GM12878 (cell line): ENCODE results near the gene AQP3. TPM values are rescaled to one million over a fixed set of nuclear protein-coding genes. Genes with fewer than 3 reads are reported as not detected.
A peak's percentile ranks its signal among the peaks of the same experiment; 100 is the strongest.

Experiments
- BCL3 ChIP-seq: IDR thresholded peaks from 2 replicates; pipeline ENCODE4 v1.6.1; 2011; ENCODE audit warnings: borderline replicate concordance, low read depth, mild to moderate bottlenecking, moderate library complexity, low read length; ENCODE audit not compliant: insufficient read depth, poor library complexity, severe bottlenecking
- EED ChIP-seq: sonication (generic); IDR thresholded peaks from 2 replicates; pipeline ENCODE4 v1.6.1; 2016; ENCODE audit warnings: antibody characterized with exemption, low read depth
- EP300 ChIP-seq, 2 experiments: fragments of 150-350 bp in 1 of 2; IDR thresholded peaks; 2 replicates each; pipeline ENCODE4 v1.6.1; 2011 to 2012; ENCODE audit warnings: low read depth in 2 of 2, low read length in 2 of 2, borderline replicate concordance in 1 of 2, improper control_type of control experiment in 1 of 2, inconsistent platforms in 1 of 2; ENCODE audit not compliant: control insufficient read depth in 1 of 2
- ESRRA ChIP-seq: IDR thresholded peaks from 2 replicates; pipeline ENCODE4 v1.6.1; 2012; ENCODE audit warnings: mild to moderate bottlenecking, low read length, improper control_type of control experiment
- EZH2 ChIP-seq: IDR thresholded peaks from 2 replicates; pipeline ENCODE4 v1.6.1; 2012; ENCODE audit warnings: low read depth, mild to moderate bottlenecking, control low read depth, inconsistent platforms, low read length, borderline replicate concordance; ENCODE audit not compliant: control insufficient read depth
- HCFC1 ChIP-seq: fragments of 150-350 bp; IDR thresholded peaks from 2 replicates; pipeline ENCODE4 v1.6.1; 2014; ENCODE audit warnings: low read length
- IRF5 ChIP-seq: fragments of 450-650 bp; IDR thresholded peaks from 2 replicates; pipeline ENCODE4 v1.6.1; 2017; ENCODE audit warnings: borderline replicate concordance
- MAX ChIP-seq: IDR thresholded peaks from 2 replicates; pipeline ENCODE4 v1.6.1; 2012; ENCODE audit warnings: low read depth, low read length, improper control_type of control experiment
- MTA2 ChIP-seq: fragments of 450-650 bp; IDR thresholded peaks from 2 replicates; pipeline ENCODE4 v1.6.1; 2016; ENCODE audit warnings: low read depth, mild to moderate bottlenecking, moderate library complexity
- PML ChIP-seq: IDR thresholded peaks from 2 replicates; pipeline ENCODE4 v1.6.1; 2012; ENCODE audit warnings: low read length, inconsistent platforms
- POLR2A ChIP-seq: IDR thresholded peaks from 2 replicates; pipeline ENCODE4 v1.6.1; 2011; ENCODE audit warnings: low read depth, mild to moderate bottlenecking, low read length
- POLR2AphosphoS5 ChIP-seq: IDR thresholded peaks from 2 replicates; pipeline ENCODE4 v1.6.1; 2011; ENCODE audit warnings: mild to moderate bottlenecking, low read length, inconsistent platforms
- RAD21 ChIP-seq: IDR thresholded peaks from 2 replicates; pipeline ENCODE4 v1.6.1; 2011; ENCODE audit warnings: mild to moderate bottlenecking, low read depth, low read length, moderate library complexity; ENCODE audit not compliant: insufficient read depth
- RELA ChIP-seq: fragments of 450-650 bp; IDR thresholded peaks from 2 replicates; pipeline ENCODE4 v1.8.0; 2014; ENCODE audit warnings: borderline replicate concordance; ENCODE audit not compliant: partially characterized antibody
- RELB ChIP-seq: fragments of 450-650 bp; IDR thresholded peaks from 2 replicates; pipeline ENCODE4 v1.6.1; 2017; ENCODE audit warnings: low read depth, mild to moderate bottlenecking, moderate library complexity
- SMAD5 ChIP-seq: IDR thresholded peaks from 2 replicates; pipeline ENCODE4 v1.6.1; 2016; ENCODE audit warnings: antibody characterized with exemption, low read depth
- SMC3 ChIP-seq: IDR thresholded peaks from 2 replicates; pipeline ENCODE4 v1.6.1; 2011; ENCODE audit warnings: low read length, improper control_type of control experiment, borderline replicate concordance
- SP1 ChIP-seq: IDR thresholded peaks from one replicate; pipeline ENCODE4 v1.6.1; 2011; ENCODE audit warnings: low read depth, low read length
- SREBF1 ChIP-seq: IDR thresholded peaks from 2 replicates; pipeline ENCODE4 v1.6.1; 2012; ENCODE audit warnings: mild to moderate bottlenecking, low read length
- SRF ChIP-seq, 2 experiments: IDR thresholded peaks; 2 replicates each; pipeline ENCODE4 v1.6.1; 2011; ENCODE audit warnings: low read depth in 2 of 2, low read length in 2 of 2, mild to moderate bottlenecking in 1 of 2, moderate library complexity in 1 of 2
- STAT1 ChIP-seq: fragments of 450-650 bp; conservative IDR thresholded peaks from 2 replicates; pipeline ENCODE4 v1.6.1; 2014; ENCODE audit warnings: antibody characterized with exemption, mild to moderate bottlenecking
- ZBTB4 ChIP-seq: fragments of 450-650 bp; formaldehyde crosslinking; IDR thresholded peaks from 2 replicates; pipeline ENCODE4 v1.4.0; 2022; ENCODE audit warnings: mild to moderate bottlenecking, moderate library complexity
- ZNF207 ChIP-seq: fragments of 450-650 bp; IDR thresholded peaks from 2 replicates; pipeline ENCODE4 v1.6.1; 2014; ENCODE audit warnings: antibody characterized with exemption, mild to moderate bottlenecking, borderline replicate concordance
- ZNF24 ChIP-seq: fragments of 450-650 bp; IDR thresholded peaks from 2 replicates; pipeline ENCODE4 v1.6.1; 2017; ENCODE audit warnings: antibody characterized with exemption, mild to moderate bottlenecking
- polyA plus RNA-seq, 11 experiments: library from polyadenylated mRNA; depleted of rRNA in 4 of 11; unstranded in 6 of 11; stranded (reverse) in 5 of 11; fragments of >200 nt; fragmentation: Nextera tagmentation in 4 of 11; fragmentation: Illumina TruSeq in 1 of 11; extraction: Ambion mirVana in 4 of 11; extraction: Trizol in 1 of 11; gene quantifications; 1 replicate in 1 of 11; 2 replicates in 10 of 11; pipeline versions ENCODE4 v1.2.1 to v1.2.3, GENCODE V29; 2011 to 2016; ENCODE audit warnings: inconsistent platforms in 2 of 11, missing spikeins in 2 of 11, low read depth in 1 of 11
- total RNA-seq, 4 experiments: library from RNA; depleted of rRNA in 3 of 4; stranded (reverse); fragments of >200 nt in 3 of 4; fragmentation: Illumina TruSeq in 1 of 4; extraction: Trizol in 1 of 4; gene quantifications; 2 replicates each; pipeline versions ENCODE4 v1.2.1 to v1.2.3, GENCODE V29; 2013 to 2021

The AQP3 gene
- total and polyA plus RNA-seq, 10 of the 15 experiments (the other 5 are each of a cell fraction or from before 2014, with no cell fraction given): 0.60 to 11.8 (median 4.5) TPM

- TF ChIP-seq BCL3 (no peak), SREBF1 (no peak), ESRRA (no peak), EZH2 (no peak), EED (no peak), STAT1 (no peak), PML (peak; percentile 51), POLR2AphosphoS5 (peak; percentile 88), RAD21 (no peak), RELA (no peak), SMAD5 (peak; percentile 58; the same call in 1 of the 2 replicates), ZNF24 (no peak), MTA2 (no peak), RELB (peak; percentile 39; the same call in 1 of the 2 replicates), ZNF207 (no peak), SRF (IDR thresholded peaks at IDR 0.05; ENCODE audit: low read depth in 2 of 2, low read length in 2 of 2) (peak; percentile 30 to 68; a peak in 2 of 4 replicates), POLR2A (peak; percentile 84), HCFC1 (peak; percentile 55; the same call in 1 of the 2 replicates), EP300 (IDR thresholded peaks at IDR 0.05; ENCODE audit: borderline replicate concordance in 1 of 2, control insufficient read depth in 1 of 2, low read depth in 2 of 2, low read length in 2 of 2) (no peak), ZBTB4 (CRISPR knock-in tag) (no peak), IRF5 (no peak), SMC3 (no peak), SP1 (peak; percentile 99), MAX (peak; percentile 94)
These were observed 26.4 kb upstream of the AQP3 start, which contains the start of gene NOL6 (continued) for GRCh38 chr9:33473643-33474352.
